ENCODE data around the gene COL13A1. TPM values are rescaled to one million over a fixed set of nuclear protein-coding genes. Genes with fewer than 3 reads are reported as not detected.

COL13A1 gene
- total RNA-seq, 1 experiment from 2014 or later = 3.6 TPM

DNA sequence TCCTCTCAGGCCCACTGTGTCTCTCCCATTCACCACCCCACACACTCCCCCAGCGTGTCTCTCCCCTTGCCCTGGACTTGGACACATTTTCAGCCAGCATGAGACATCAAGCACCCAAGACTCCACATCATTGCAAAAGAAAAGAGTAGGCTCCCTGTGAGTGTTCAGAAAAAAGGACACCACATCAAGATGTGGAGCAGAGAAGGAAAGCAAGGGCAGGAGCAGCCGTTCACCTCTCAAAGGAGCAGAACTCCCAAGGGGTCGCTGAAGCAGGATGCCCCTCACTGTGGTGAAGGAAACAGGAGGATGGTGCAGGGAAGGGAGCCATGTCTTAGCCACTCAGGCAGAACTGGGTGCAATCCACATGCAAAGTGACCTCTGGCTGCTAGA, 161.0 kb downstream of the COL13A1 start:
- DNase-seq = no peak
- no peaks in the 10 kb centered on the region for H3K36me3 Mint-ChIP-seq (ENCODE audit: insufficient read depth in 1 of 3, low read depth in 3 of 3)
- Histone ChIP-seq H3K79me2 (ENCODE audit: insufficient read depth, low read length) (no peaks in the 10 kb centered on the region), H3K23me2 (ENCODE audit: insufficient read length, low read depth, low read length, poor library complexity, severe bottlenecking) (no peaks in the 10 kb centered on the region), H2BK120ac (ENCODE audit: low read depth, low read length, poor library complexity, severe bottlenecking) (no peak overlapping the region), H3K4ac (ENCODE audit: low read depth, low read length) (no peak overlapping the region), H4K5ac (ENCODE audit: insufficient read length, low read depth, low read length) (no peak overlapping the region), H3K4me2 (ENCODE audit: insufficient read depth, insufficient read length, low read length) (no peak overlapping the region), H3T11ph (ENCODE audit: low read length) (no peak overlapping the region), H3K9me3 (ENCODE audit: control insufficient read depth, low read depth, low read length) (no peaks in the 10 kb centered on the region), H2BK15ac (ENCODE audit: low read depth, low read length) (no peak overlapping the region), H3K27me3 (ENCODE audit: insufficient read depth, low read length) (no peaks in the 10 kb centered on the region), H3K4me1 (ENCODE audit: insufficient read depth, low read length) (no peaks in the 10 kb centered on the region), H4K20me1 (ENCODE audit: control insufficient read depth, insufficient read depth, insufficient read length) (no peaks in the 10 kb centered on the region), H3K14ac (ENCODE audit: insufficient read depth, low read length) (no peak overlapping the region), H3K56ac (ENCODE audit: insufficient read length, low read depth, low read length) (no peak overlapping the region), H3K9ac (ENCODE audit: extremely low read depth, insufficient read length, low read length) (no peak overlapping the region), H2AK5ac (ENCODE audit: insufficient read length, low read length) (no peak overlapping the region), H2BK12ac (ENCODE audit: insufficient read length, low read depth, low read length) (no peak overlapping the region), H3K27ac (ENCODE audit: insufficient read length, low read depth, low read length) (no peak overlapping the region), H4K8ac (replicated peaks; ENCODE audit: insufficient read length, low read depth, low read length) (no peak overlapping the region), H3K23ac (ENCODE audit: insufficient read length, low read depth, low read length) (no peak overlapping the region), H4K91ac (ENCODE audit: insufficient read length, low read depth, low read length) (no peak overlapping the region), H3K79me1 (ENCODE audit: insufficient read depth, low read depth, low read length, poor library complexity, severe bottlenecking) (no peaks in the 10 kb centered on the region), H3K18ac (ENCODE audit: insufficient read length, low read depth, low read length) (no peak overlapping the region), H2BK20ac (ENCODE audit: low read depth, low read length, poor library complexity, severe bottlenecking) (no peak overlapping the region), H2AFZ (ENCODE audit: low read length) (no peak overlapping the region), H2BK5ac (ENCODE audit: insufficient read length, low read length) (no peak overlapping the region)
- no peak overlapping the region for H3K27ac Mint-ChIP-seq
- H3K4me1 Mint-ChIP-seq = peaks cover 3 to 6% of the 10 kb centered on the region in 2 experiments; a peak in 1 of 4 replicates
- WGBS (ENCODE audit: extremely low coverage, insufficient read length, low lambda C conversion rate) = no CpG with 5 or more reads among the region's 3 CpGs
- peaks cover 25% of the 10 kb centered on the region for H3K27me3 Mint-ChIP-seq (ENCODE audit: low read depth)
- H3K4me3 Mint-ChIP-seq = no peak overlapping the region
- TF ChIP-seq, protein P1, sequence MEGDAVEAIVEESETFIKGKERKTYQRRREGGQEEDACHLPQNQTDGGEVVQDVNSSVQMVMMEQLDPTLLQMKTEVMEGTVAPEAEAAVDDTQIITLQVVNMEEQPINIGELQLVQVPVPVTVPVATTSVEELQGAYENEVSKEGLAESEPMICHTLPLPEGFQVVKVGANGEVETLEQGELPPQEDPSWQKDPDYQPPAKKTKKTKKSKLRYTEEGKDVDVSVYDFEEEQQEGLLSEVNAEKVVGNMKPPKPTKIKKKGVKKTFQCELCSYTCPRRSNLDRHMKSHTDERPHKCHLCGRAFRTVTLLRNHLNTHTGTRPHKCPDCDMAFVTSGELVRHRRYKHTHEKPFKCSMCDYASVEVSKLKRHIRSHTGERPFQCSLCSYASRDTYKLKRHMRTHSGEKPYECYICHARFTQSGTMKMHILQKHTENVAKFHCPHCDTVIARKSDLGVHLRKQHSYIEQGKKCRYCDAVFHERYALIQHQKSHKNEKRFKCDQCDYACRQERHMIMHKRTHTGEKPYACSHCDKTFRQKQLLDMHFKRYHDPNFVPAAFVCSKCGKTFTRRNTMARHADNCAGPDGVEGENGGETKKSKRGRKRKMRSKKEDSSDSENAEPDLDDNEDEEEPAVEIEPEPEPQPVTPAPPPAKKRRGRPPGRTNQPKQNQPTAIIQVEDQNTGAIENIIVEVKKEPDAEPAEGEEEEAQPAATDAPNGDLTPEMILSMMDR (conservative IDR thresholded peaks at IDR 0.05) = no peak
- H3K9me3 Mint-ChIP-seq = no peaks in the 10 kb centered on the region

All from H9 (cell line).